ENCODE measurements around the gene DOLK. TPM values are rescaled to one million over a fixed set of nuclear protein-coding genes. Genes with fewer than 3 reads are reported as not detected.

The DOLK gene
- total RNA-seq, 3 donors from 2014 or later, result 8.7 to 9.9 (median 9.7) TPM

GRCh38 chr9:128920381-128921058 lies 26.9 kb downstream of the DOLK start, which contains the start of gene PHYHD1:
PHYHD1 (plus strand) TSS chr9:128920982; CDS start chr9:128922324, 1,342 bp downstream.
- DNase-seq (no peak), ATAC-seq (no peak)
- no peak within 1 kb of the TSS for H3K4me3 ChIP-seq
- peaks cover 11% of the 10 kb centered on the region for H3K4me1 ChIP-seq (ENCODE audit: low read depth)
- H3K36me3 ChIP-seq (ENCODE audit: low read depth), result no peaks in the 10 kb centered on the region
- no peak for TF ChIP-seq CTCF (IDR thresholded peaks at IDR 0.05)
- intact Hi-C loops (cut with DNase I, micrococcal nuclease), result no loop called here
- H3K9me3 ChIP-seq, result no peaks in the 10 kb centered on the region

- H3K4me3 ChIP-seq, result no peak overlapping the region
- ATAC-seq (no peak), DNase-seq (no peak)
- peaks cover 11% of the 10 kb centered on the region for H3K4me1 ChIP-seq (ENCODE audit: low read depth)
- no peaks in the 10 kb centered on the region for H3K9me3 ChIP-seq
- TF ChIP-seq CTCF (IDR thresholded peaks at IDR 0.05), result no peak
- intact Hi-C loops (cut with DNase I, micrococcal nuclease), result no loop called here
- no peaks in the 10 kb centered on the region for H3K36me3 ChIP-seq (ENCODE audit: low read depth)
Observed at GRCh38 chr9:128919402-128920089, 27.9 kb downstream of the DOLK start.

- intact Hi-C loops (cut with DNase I, micrococcal nuclease), result no loop called here
- DNase-seq, result no peak
- ATAC-seq, result no peak
- H3K4me1 ChIP-seq (ENCODE audit: low read depth), result peaks cover 11% of the 10 kb centered on the region
- no peak overlapping the region for H3K4me3 ChIP-seq
- no peaks in the 10 kb centered on the region for H3K36me3 ChIP-seq (ENCODE audit: low read depth)
- no peak for TF ChIP-seq CTCF (IDR thresholded peaks at IDR 0.05)
- no peaks in the 10 kb centered on the region for H3K9me3 ChIP-seq
Observed at GRCh38 chr9:128918921-128919320, 28.5 kb downstream of the DOLK start.

- peaks cover 14% of the 10 kb centered on the region for H3K4me1 ChIP-seq (ENCODE audit: low read depth)
- ATAC-seq (peak; percentile 62), DNase-seq (peak; percentile 58 to 66 (median 63))
- H3K36me3 ChIP-seq (ENCODE audit: low read depth), result no peaks in the 10 kb centered on the region
- H3K9me3 ChIP-seq, result no peaks in the 10 kb centered on the region
- no peak overlapping the region for H3K4me3 ChIP-seq
- no peak for TF ChIP-seq CTCF (IDR thresholded peaks at IDR 0.05)
- intact Hi-C loops (cut with DNase I, micrococcal nuclease), result no loop called here
Observed at GRCh38 chr9:128917151-128917849, 30.1 kb downstream of the DOLK start.

GRCh38 chr9:128916745-128917144 lies 30.7 kb downstream of the DOLK start:
- H3K4me3 ChIP-seq, result no peak overlapping the region
- TF ChIP-seq CTCF (IDR thresholded peaks at IDR 0.05), result no peak
- intact Hi-C loops (cut with DNase I, micrococcal nuclease), result no loop called here
- peaks cover 14% of the 10 kb centered on the region for H3K4me1 ChIP-seq (ENCODE audit: low read depth)
- no peaks in the 10 kb centered on the region for H3K9me3 ChIP-seq
- ATAC-seq, result no peak
- no peak for DNase-seq
- H3K36me3 ChIP-seq (ENCODE audit: low read depth), result no peaks in the 10 kb centered on the region

All from mucosa of descending colon (tissue), 3 donors.